MM.1S (cell line): ENCODE measurements around the gene SERTM2.

Experiments
- EZH2phosphoT487 ChIP-seq: fragments of 300-600 bp; sonication (generic); IDR thresholded peaks from 2 replicates; pipeline ENCODE4 v1.6.1; 2018; ENCODE audit warnings: antibody characterized with exemption, low read length
- TF ChIP-seq, protein P1 (sequence below): fragments of 300-600 bp; sonication (generic); IDR thresholded peaks from 2 replicates; pipeline ENCODE4 v1.5.1; 2016; ENCODE audit warnings: antibody characterized with exemption, low read length, mixed read lengths

DNA sequence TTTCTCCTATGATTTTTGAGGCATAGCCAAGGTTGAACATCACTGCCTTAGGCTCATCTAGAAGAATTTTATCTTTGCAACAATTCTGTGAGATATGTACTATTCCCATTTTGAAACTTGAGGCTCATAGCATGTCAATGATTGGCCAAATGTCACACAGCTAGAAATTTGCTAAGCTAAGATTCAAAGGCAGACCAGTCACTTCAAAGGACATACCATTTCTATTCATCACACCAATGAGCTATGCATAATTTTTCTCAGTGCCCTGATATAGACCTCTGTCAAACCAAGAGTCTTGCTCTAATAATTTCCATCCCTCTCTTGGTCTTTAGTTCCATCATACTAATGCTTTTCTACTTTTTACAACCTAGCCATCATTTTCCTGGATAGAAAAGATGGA is 27.6 kb upstream of the SERTM2 start:
- TF ChIP-seq, protein P1, sequence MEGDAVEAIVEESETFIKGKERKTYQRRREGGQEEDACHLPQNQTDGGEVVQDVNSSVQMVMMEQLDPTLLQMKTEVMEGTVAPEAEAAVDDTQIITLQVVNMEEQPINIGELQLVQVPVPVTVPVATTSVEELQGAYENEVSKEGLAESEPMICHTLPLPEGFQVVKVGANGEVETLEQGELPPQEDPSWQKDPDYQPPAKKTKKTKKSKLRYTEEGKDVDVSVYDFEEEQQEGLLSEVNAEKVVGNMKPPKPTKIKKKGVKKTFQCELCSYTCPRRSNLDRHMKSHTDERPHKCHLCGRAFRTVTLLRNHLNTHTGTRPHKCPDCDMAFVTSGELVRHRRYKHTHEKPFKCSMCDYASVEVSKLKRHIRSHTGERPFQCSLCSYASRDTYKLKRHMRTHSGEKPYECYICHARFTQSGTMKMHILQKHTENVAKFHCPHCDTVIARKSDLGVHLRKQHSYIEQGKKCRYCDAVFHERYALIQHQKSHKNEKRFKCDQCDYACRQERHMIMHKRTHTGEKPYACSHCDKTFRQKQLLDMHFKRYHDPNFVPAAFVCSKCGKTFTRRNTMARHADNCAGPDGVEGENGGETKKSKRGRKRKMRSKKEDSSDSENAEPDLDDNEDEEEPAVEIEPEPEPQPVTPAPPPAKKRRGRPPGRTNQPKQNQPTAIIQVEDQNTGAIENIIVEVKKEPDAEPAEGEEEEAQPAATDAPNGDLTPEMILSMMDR = no peak
- TF ChIP-seq EZH2phosphoT487 = no peak
